Neural cell (in vitro differentiated cells): ENCODE results near the gene MED27. TPM values are rescaled to one million over a fixed set of nuclear protein-coding genes. Genes with fewer than 3 reads are reported as not detected.

Source experiments
- H2AFZ ChIP-seq: fragments of 200-600, 300-800 bp; sonication (generic), shearing (Covaris generic); 2 replicates; pipeline ENCODE4 v1.6.0; 2014; ENCODE audit warnings: low read depth, mild to moderate bottlenecking, antibody characterized with exemption, low read length, moderate library complexity
- H3F3A ChIP-seq: fragments of 200-600 bp; shearing (Covaris generic); 2 replicates; pipeline ENCODE4 v1.6.1; 2016; ENCODE audit warnings: mild to moderate bottlenecking, moderate library complexity, mixed read lengths, antibody characterized with exemption, low read length; ENCODE audit not compliant: insufficient read depth, poor library complexity, severe bottlenecking
- H3K27ac ChIP-seq: fragments of 200-600, 300-800 bp; sonication (generic), shearing (Covaris generic); 2 replicates; pipeline ENCODE4 v1.5.1; 2014; ENCODE audit warnings: mild to moderate bottlenecking, low read length, moderate library complexity
- H3K27me3 ChIP-seq: fragments of 300-800, 200-600 bp; sonication (generic), shearing (Covaris generic); 2 replicates; pipeline ENCODE4 v1.6.0; 2014; ENCODE audit warnings: mild to moderate bottlenecking, low read depth, low read length, moderate library complexity; ENCODE audit not compliant: insufficient read depth
- H3K36me3 ChIP-seq: fragments of 300-800, 200-600 bp; sonication (generic), shearing (Covaris generic); 2 replicates; pipeline ENCODE4 v1.5.1; 2014; ENCODE audit warnings: mild to moderate bottlenecking, antibody characterized with exemption, low read length, moderate library complexity; ENCODE audit not compliant: insufficient read depth
- H3K4me2 ChIP-seq: fragments of 300-800, 200-600 bp; sonication (generic), shearing (Covaris generic); 2 replicates; pipeline ENCODE4 v1.6.0; 2014; ENCODE audit warnings: mild to moderate bottlenecking, low read length
- H3K4me3 ChIP-seq: fragments of 300-800, 200-600 bp; sonication (generic), shearing (Covaris generic); 2 replicates; pipeline ENCODE4 v1.5.1; 2014; ENCODE audit warnings: mild to moderate bottlenecking, low read length, moderate library complexity
- H3K79me2 ChIP-seq: fragments of 200-600 bp; shearing (Covaris generic); replicated peaks from 2 replicates; pipeline ENCODE4 v1.6.0; 2014; ENCODE audit warnings: mild to moderate bottlenecking, low read length, moderate library complexity; ENCODE audit not compliant: insufficient read depth
- H3K9ac ChIP-seq: fragments of 300-800, 200-600 bp; sonication (generic), shearing (Covaris generic); 2 replicates; pipeline ENCODE4 v1.6.1; 2016; ENCODE audit warnings: mild to moderate bottlenecking, low read length, mixed read lengths
- H3K9me2 ChIP-seq: fragments of 200-600 bp; shearing (Covaris generic); 2 replicates; pipeline ENCODE4 v1.6.1; 2016; ENCODE audit warnings: mild to moderate bottlenecking, low read length, mixed read lengths; ENCODE audit not compliant: insufficient read depth
- H3K9me3 ChIP-seq: fragments of 200-600, 300-800 bp; sonication (generic), shearing (Covaris generic); 2 replicates; pipeline ENCODE4 v1.6.1; 2016; ENCODE audit warnings: mild to moderate bottlenecking, mixed run types, low read length, moderate library complexity, mixed read lengths
- H4K20me1 ChIP-seq: fragments of 200-600 bp; shearing (Covaris generic); 2 replicates; pipeline ENCODE4 v1.6.1; 2016; ENCODE audit warnings: mild to moderate bottlenecking, mixed run types; ENCODE audit not compliant: insufficient read depth
- CTCF ChIP-seq: fragments of 450-650 bp; IDR thresholded peaks from 2 replicates; pipeline ENCODE4 v1.5.1; 2014; ENCODE audit warnings: antibody characterized with exemption, mild to moderate bottlenecking, moderate library complexity; ENCODE audit not compliant: poor library complexity, severe bottlenecking
- EP300 ChIP-seq: fragments of 450-650 bp; conservative IDR thresholded peaks from 2 replicates; pipeline ENCODE4 v1.6.1; 2014; ENCODE audit warnings: antibody characterized with exemption, mild to moderate bottlenecking, moderate library complexity; ENCODE audit not compliant: poor library complexity, severe bottlenecking
- EZH2 ChIP-seq: fragments of 200-600, 300-800 bp; shearing (Covaris generic), sonication (generic); IDR thresholded peaks from 2 replicates; pipeline ENCODE4 v1.6.1; 2014; ENCODE audit warnings: antibody characterized with exemption, low read length, borderline replicate concordance, mild to moderate bottlenecking; ENCODE audit not compliant: insufficient read depth, poor library complexity, severe bottlenecking
- MXI1 ChIP-seq: fragments of 450-650 bp; conservative IDR thresholded peaks from 2 replicates; pipeline ENCODE4 v1.6.1; 2014; ENCODE audit warnings: antibody characterized with exemption, mild to moderate bottlenecking; ENCODE audit not compliant: poor library complexity, severe bottlenecking
- POLR2AphosphoS5 ChIP-seq: IDR thresholded peaks from 2 replicates; pipeline ENCODE4 v1.6.1; 2012
- RAD21 ChIP-seq: fragments of 450-650 bp; conservative IDR thresholded peaks from 2 replicates; pipeline ENCODE4 v1.6.1; 2014; ENCODE audit warnings: antibody characterized with exemption, mild to moderate bottlenecking, moderate library complexity
- SMC3 ChIP-seq: fragments of 450-650 bp; conservative IDR thresholded peaks from 2 replicates; pipeline ENCODE4 v1.6.1; 2014; ENCODE audit warnings: antibody characterized with exemption, mild to moderate bottlenecking, moderate library complexity; ENCODE audit not compliant: poor library complexity
- TAF1 ChIP-seq: IDR thresholded peaks from 2 replicates; pipeline ENCODE4 v1.6.1; 2012; ENCODE audit warnings: low read depth
- polyA plus RNA-seq: library from polyadenylated mRNA; depleted of rRNA; stranded (reverse); fragments of >200 nt; gene quantifications from 2 replicates; pipeline ENCODE4 v1.2.3, GENCODE V29; 2014
- TF ChIP-seq, protein P1 (sequence below): IDR thresholded peaks from 2 replicates; pipeline ENCODE4 v1.6.1; 2012; ENCODE audit warnings: borderline replicate concordance

MED27 gene
- polyA plus RNA-seq, 1 donor from 2014 or later: 7.5 TPM

GRCh38 chr9:131987232-131987631 lies 92.4 kb downstream of the MED27 start:
- Histone ChIP-seq H3K27ac (no peak overlapping the region), H3F3A (no peaks in the 10 kb centered on the region), H3K9me2 (no peaks in the 10 kb centered on the region), H3K36me3 (no peaks in the 10 kb centered on the region), H3K27me3 (no peaks in the 10 kb centered on the region), H2AFZ (no peak overlapping the region), H4K20me1 (no peaks in the 10 kb centered on the region), H3K9ac (no peak overlapping the region), H3K9me3 (no peaks in the 10 kb centered on the region), H3K4me2 (no peak overlapping the region), H3K4me3 (no peak overlapping the region), H3K79me2 (no peaks in the 10 kb centered on the region)
- no peak for TF ChIP-seq EP300
- TF ChIP-seq CTCF: no peak
- TF ChIP-seq, protein P1, sequence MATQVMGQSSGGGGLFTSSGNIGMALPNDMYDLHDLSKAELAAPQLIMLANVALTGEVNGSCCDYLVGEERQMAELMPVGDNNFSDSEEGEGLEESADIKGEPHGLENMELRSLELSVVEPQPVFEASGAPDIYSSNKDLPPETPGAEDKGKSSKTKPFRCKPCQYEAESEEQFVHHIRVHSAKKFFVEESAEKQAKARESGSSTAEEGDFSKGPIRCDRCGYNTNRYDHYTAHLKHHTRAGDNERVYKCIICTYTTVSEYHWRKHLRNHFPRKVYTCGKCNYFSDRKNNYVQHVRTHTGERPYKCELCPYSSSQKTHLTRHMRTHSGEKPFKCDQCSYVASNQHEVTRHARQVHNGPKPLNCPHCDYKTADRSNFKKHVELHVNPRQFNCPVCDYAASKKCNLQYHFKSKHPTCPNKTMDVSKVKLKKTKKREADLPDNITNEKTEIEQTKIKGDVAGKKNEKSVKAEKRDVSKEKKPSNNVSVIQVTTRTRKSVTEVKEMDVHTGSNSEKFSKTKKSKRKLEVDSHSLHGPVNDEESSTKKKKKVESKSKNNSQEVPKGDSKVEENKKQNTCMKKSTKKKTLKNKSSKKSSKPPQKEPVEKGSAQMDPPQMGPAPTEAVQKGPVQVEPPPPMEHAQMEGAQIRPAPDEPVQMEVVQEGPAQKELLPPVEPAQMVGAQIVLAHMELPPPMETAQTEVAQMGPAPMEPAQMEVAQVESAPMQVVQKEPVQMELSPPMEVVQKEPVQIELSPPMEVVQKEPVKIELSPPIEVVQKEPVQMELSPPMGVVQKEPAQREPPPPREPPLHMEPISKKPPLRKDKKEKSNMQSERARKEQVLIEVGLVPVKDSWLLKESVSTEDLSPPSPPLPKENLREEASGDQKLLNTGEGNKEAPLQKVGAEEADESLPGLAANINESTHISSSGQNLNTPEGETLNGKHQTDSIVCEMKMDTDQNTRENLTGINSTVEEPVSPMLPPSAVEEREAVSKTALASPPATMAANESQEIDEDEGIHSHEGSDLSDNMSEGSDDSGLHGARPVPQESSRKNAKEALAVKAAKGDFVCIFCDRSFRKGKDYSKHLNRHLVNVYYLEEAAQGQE: no peak
- TF ChIP-seq MXI1: no peak
- no peak for TF ChIP-seq TAF1
- no peak for TF ChIP-seq EZH2
- TF ChIP-seq POLR2AphosphoS5: no peak
- TF ChIP-seq RAD21: no peak
- no peak for TF ChIP-seq SMC3

DNA sequence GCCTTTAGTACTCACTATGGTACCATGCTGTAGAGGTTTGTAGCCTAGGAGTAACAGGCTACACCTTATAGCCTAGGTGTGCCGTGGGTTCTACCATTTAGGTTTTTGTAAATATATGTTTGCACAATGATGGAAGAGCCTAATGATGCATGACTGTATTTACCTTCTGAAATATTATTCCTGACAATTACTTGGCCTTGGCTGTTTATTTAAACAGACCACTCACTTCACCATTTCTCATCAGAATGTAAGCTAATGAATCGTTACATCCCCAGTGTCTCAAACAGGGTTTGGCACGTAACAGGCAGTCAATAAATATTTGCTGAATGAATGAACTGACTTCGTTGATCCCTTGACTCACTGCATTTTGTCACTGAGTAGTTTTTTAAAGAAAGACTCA lies 93.1 kb downstream of the MED27 start:
- H3K9me3 ChIP-seq: no peaks in the 10 kb centered on the region
- H3K27ac ChIP-seq: no peak overlapping the region
- H3K9ac ChIP-seq: no peak overlapping the region
- H3K4me2 ChIP-seq: no peak overlapping the region
- no peak overlapping the region for H3K4me3 ChIP-seq
- no peaks in the 10 kb centered on the region for H3K27me3 ChIP-seq
- no peaks in the 10 kb centered on the region for H3K36me3 ChIP-seq
- H3F3A ChIP-seq: no peaks in the 10 kb centered on the region
- H2AFZ ChIP-seq: no peak overlapping the region
- H3K9me2 ChIP-seq: no peaks in the 10 kb centered on the region
- no peak for TF ChIP-seq TAF1
- TF ChIP-seq EP300: no peak
- TF ChIP-seq, protein P1: no peak
- TF ChIP-seq EZH2: no peak
- no peaks in the 10 kb centered on the region for H3K79me2 ChIP-seq
- H4K20me1 ChIP-seq: no peaks in the 10 kb centered on the region
